Stimulated activated memory B cell treated with anti-CD40 and anti-IgM and Interleukin-4, amounts not matched to agents 10 μg/mL and 1 μg/mL and 100 μg/mL, for 72 hours (primary cell): Measurements from ENCODE around the gene SLC8A1.

Experiments
- ATAC-seq: fragments of 150-1000 bp; cut with Tn5 transposase; 2 replicates; pipeline ENCODE4 v1.10.0; 2021
- H3K27ac Mint-ChIP-seq: one replicate; pipeline ENCODE4 v1.8.0; 2022; ENCODE audit warnings: mild to moderate bottlenecking, mixed read lengths
- H3K27me3 Mint-ChIP-seq: one replicate; pipeline ENCODE4 v1.8.0; 2022; ENCODE audit warnings: mixed read lengths
- H3K36me3 Mint-ChIP-seq: one replicate; pipeline ENCODE4 v1.8.0; 2022; ENCODE audit warnings: mixed read lengths
- H3K4me1 Mint-ChIP-seq: one replicate; pipeline ENCODE4 v1.8.0; 2022; ENCODE audit warnings: mixed read lengths
- H3K4me3 Mint-ChIP-seq: one replicate; pipeline ENCODE4 v1.8.0; 2022; ENCODE audit warnings: mild to moderate bottlenecking, moderate library complexity, mixed read lengths
- H3K9me3 Mint-ChIP-seq: one replicate; pipeline ENCODE4 v1.8.0; 2022; ENCODE audit warnings: mixed read lengths

Gene SLC8A1

DNA sequence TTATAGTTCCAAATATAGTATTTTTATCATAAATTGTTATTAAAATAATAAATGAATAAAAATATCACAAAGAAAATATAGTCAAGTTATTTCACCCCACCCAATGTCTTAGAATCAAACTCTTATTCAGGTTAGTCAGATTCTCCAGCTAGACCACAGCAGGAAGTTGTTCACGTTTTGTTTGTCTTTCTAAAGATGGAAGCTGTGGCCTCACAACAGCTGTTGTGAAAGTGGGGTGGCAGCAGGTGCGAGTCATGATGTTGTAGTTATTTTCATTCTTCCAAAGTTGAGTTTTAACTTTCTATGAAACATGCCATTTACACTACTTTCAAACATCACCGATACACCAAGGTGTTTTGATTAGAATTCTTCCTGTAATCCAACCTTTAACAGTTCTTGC lies 272.9 kb downstream of the SLC8A1 start:
- Mint-ChIP-seq H3K36me3 (no peaks in the 10 kb centered on the region), H3K4me1 (no peaks in the 10 kb centered on the region), H3K27me3 (no peaks in the 10 kb centered on the region), H3K4me3 (no peak overlapping the region), H3K27ac (no peak overlapping the region), H3K9me3 (no peaks in the 10 kb centered on the region)
- ATAC-seq: no peak

DNA sequence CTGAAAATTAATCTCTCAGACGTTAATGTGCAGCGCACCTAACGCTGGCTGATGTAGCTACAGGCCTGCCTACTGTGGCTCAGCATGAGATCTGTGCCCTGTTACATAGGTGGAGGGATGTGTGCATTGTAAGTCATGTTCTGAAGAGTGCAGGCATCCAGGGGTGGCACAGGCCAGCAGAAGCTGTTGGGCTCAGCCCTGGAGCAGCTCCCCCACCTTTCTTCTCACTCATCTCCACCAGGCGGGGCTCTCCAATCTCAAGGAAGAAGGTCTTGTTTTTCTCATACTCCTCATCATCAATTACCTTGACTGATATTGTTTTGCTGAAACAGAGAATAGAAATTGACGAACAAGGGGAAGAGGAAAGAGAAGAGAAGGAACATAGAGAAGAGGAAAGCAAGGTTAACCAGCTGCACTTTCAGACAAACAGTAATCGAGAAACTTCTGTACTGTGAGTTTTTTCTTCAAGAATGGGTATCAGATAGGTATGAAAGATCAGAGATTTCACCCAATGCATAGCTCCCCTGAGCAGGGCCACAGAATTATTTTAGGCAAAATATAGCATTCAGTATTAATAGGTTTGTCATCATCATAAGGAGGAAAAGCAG lies 273.6 kb downstream of the SLC8A1 start:
- H3K27me3 Mint-ChIP-seq: no peaks in the 10 kb centered on the region
- H3K36me3 Mint-ChIP-seq: no peaks in the 10 kb centered on the region
- no peak overlapping the region for H3K27ac Mint-ChIP-seq
- H3K4me1 Mint-ChIP-seq: no peaks in the 10 kb centered on the region
- ATAC-seq: no peak
- no peaks in the 10 kb centered on the region for H3K9me3 Mint-ChIP-seq
- no peak overlapping the region for H3K4me3 Mint-ChIP-seq

DNA sequence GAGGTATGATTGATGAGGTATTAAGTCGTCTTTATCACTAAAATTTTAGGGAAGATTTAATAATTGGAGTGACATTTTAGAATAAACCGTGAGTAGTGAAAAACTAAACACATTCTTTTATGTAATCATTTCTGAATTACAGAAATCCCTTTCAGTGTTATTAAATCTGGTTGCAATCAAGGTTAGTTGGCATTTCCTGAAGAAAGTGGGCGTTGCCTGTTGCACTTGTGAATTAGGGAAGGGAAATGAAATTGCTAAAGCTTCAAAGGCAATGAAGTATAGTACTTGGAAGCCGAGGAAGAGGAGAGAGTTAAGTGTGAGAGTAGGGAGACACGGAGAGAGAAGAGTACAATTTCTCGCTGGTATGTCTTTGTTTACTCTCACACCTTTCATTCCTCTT lies 274.5 kb downstream of the SLC8A1 start:
- H3K36me3 Mint-ChIP-seq: no peaks in the 10 kb centered on the region
- H3K9me3 Mint-ChIP-seq: no peaks in the 10 kb centered on the region
- H3K27ac Mint-ChIP-seq: no peak overlapping the region
- no peak overlapping the region for H3K4me3 Mint-ChIP-seq
- no peaks in the 10 kb centered on the region for H3K27me3 Mint-ChIP-seq
- H3K4me1 Mint-ChIP-seq: no peaks in the 10 kb centered on the region
- no peak for ATAC-seq

DNA sequence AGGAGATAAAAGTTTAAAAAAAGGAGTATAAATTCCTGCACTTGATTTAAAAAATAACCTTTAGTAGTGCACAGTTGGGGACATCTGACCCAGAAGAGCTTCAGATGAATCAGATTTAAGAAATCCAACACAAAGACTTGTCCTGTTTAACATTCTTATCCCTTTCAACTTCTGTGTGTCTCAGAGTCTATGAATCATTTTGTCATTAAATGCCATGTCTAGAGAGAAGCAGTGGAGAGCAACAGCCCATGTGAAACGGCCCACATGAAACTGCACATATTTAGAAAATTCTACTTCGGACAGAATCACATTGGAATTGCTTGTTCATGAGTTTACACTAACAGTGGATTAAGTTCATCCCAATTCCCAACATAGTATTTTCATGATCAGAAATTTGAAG lies 278.6 kb downstream of the SLC8A1 start:
- no peak for ATAC-seq

DNA sequence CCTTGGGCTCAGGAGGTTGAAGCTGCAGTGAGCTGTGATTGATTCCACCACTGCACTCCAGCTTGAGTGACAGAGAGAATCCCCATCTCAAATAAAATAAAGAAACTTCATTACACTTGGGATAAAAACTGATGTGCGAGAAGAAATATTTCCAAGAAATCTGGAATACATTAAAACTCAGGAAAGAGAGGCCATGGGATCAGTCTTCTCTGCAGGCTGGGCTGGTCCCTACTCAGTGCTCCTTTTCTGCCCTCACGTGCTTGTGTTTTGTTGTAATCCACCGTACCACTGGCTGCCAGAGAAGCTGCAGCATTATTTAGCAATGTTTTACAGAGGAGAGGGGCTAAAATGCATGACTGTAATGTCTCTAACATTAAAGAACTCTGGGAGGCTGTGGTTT lies 282.0 kb downstream of the SLC8A1 start:
- no peak for ATAC-seq
- no peaks in the 10 kb centered on the region for H3K36me3 Mint-ChIP-seq
- H3K27me3 Mint-ChIP-seq: no peaks in the 10 kb centered on the region
- H3K4me3 Mint-ChIP-seq: no peak overlapping the region
- no peaks in the 10 kb centered on the region for H3K4me1 Mint-ChIP-seq
- no peaks in the 10 kb centered on the region for H3K9me3 Mint-ChIP-seq
- no peak overlapping the region for H3K27ac Mint-ChIP-seq

More for the DNA sequence above, 278.6 kb downstream of the SLC8A1 start:
- Mint-ChIP-seq H3K4me1 (no peaks in the 10 kb centered on the region), H3K9me3 (no peaks in the 10 kb centered on the region), H3K27me3 (no peaks in the 10 kb centered on the region), H3K4me3 (no peak overlapping the region), H3K36me3 (no peaks in the 10 kb centered on the region), H3K27ac (no peak overlapping the region)

DNA sequence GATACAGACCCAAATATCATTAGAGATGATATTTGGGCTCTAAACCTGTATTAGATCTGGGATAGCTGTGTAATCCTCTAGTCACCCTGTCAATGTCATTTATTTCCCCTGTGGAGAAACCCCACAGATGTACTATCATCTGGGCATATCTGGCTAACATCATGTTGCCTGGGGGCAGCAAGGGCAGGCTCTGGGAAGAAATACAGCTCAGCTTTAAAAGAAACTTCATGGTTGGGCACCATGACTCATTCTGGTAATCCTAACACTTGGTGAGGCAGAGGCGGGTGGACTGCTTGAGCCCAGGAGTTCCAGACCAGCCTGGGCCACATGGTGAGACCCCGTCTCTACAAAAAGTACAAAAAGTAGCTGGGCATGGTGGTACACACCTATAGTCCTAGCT lies 282.5 kb downstream of the SLC8A1 start:
- H3K4me1 Mint-ChIP-seq: no peaks in the 10 kb centered on the region
- no peaks in the 10 kb centered on the region for H3K27me3 Mint-ChIP-seq
- H3K9me3 Mint-ChIP-seq: no peaks in the 10 kb centered on the region
- H3K27ac Mint-ChIP-seq: no peak overlapping the region
- H3K4me3 Mint-ChIP-seq: no peak overlapping the region
- H3K36me3 Mint-ChIP-seq: no peaks in the 10 kb centered on the region
- ATAC-seq: peak; percentile 13

DNA sequence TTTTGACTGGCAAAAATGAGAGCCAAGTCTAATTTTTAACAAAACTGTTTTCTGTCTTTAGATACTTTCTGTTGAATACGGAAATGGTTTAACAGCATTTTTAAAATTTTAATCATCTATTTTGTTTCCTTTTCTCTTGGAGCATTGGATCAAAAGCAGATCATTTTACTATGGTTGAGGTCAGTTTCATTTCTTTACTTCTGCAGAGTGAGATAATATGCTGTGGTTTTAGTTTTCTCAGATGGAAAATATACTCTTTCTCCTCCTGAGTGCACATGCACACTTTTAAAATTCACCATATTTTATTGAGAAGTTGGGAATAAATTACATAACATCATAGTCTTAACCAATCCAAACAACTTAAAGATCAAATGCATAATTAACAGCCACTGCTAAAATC lies 283.3 kb downstream of the SLC8A1 start:
- Mint-ChIP-seq H3K9me3 (no peaks in the 10 kb centered on the region), H3K36me3 (no peaks in the 10 kb centered on the region), H3K27me3 (no peaks in the 10 kb centered on the region), H3K27ac (no peak overlapping the region), H3K4me1 (no peaks in the 10 kb centered on the region), H3K4me3 (no peak overlapping the region)
- ATAC-seq: no peak

DNA sequence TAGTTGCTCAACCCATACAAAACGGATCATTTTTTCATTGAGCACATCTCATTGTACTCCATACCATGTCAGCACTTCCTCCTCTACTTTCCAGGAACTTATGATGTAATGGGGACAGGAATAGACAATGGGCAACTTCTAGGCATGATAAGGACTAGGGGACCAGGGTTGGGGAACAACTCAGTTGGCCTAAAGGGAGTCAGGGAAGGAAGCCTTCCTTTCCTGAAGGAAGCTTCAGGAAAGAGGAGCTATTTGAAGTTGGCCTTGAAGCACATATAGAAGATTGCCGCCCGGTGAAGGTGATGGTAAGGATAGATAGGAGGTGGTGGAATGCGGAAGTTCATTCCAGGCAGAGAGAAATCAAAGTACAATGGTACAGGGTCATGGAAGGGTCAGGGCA lies 283.9 kb downstream of the SLC8A1 start:
- Mint-ChIP-seq H3K9me3 (no peaks in the 10 kb centered on the region), H3K27me3 (no peaks in the 10 kb centered on the region), H3K4me1 (no peaks in the 10 kb centered on the region), H3K4me3 (no peak overlapping the region), H3K36me3 (no peaks in the 10 kb centered on the region), H3K27ac (no peak overlapping the region)
- no peak for ATAC-seq

DNA sequence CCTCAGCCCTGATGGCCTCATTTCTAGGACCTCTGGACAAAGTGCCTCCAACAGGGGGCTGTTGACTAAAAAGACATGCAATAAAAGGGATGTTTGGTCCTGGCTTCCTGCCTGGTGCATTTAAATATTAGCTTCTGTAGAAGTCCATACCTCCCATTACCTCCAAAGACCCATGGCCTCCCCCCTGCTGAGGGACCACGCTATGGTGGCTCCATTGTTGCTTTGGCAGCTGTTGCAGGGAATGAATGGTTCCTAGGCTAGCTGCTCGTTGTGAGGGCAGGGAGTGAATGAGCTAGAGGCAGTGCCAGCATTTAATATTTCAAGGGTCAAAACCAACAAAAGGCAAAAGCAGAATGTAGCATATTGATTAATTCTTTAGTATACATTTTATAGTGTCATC lies 285.9 kb downstream of the SLC8A1 start:
- Mint-ChIP-seq H3K4me1 (no peaks in the 10 kb centered on the region), H3K27me3 (no peaks in the 10 kb centered on the region), H3K27ac (no peak overlapping the region), H3K9me3 (no peaks in the 10 kb centered on the region), H3K4me3 (no peak overlapping the region), H3K36me3 (no peaks in the 10 kb centered on the region)
- no peak for ATAC-seq

DNA sequence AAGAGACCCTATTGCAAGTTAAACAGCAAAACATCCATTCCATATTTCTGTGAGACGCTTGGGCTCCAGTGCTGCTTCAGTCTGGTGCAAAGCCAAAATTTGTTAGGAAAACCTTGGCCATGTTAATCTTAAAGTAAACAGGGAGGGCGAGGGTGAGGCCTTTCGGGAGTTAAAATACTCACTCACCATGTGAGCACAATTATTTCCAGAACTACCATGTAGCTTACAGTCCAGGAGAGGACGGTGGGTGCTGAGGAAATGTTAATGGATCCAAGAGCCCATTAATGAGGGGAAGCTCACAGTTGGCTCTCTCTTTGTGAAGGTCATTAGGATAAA lies 286.4 kb downstream of the SLC8A1 start:
- H3K27me3 Mint-ChIP-seq: no peaks in the 10 kb centered on the region
- no peak for ATAC-seq
- no peaks in the 10 kb centered on the region for H3K4me1 Mint-ChIP-seq
- H3K4me3 Mint-ChIP-seq: no peak overlapping the region
- H3K9me3 Mint-ChIP-seq: no peaks in the 10 kb centered on the region
- no peaks in the 10 kb centered on the region for H3K36me3 Mint-ChIP-seq
- no peak overlapping the region for H3K27ac Mint-ChIP-seq

DNA sequence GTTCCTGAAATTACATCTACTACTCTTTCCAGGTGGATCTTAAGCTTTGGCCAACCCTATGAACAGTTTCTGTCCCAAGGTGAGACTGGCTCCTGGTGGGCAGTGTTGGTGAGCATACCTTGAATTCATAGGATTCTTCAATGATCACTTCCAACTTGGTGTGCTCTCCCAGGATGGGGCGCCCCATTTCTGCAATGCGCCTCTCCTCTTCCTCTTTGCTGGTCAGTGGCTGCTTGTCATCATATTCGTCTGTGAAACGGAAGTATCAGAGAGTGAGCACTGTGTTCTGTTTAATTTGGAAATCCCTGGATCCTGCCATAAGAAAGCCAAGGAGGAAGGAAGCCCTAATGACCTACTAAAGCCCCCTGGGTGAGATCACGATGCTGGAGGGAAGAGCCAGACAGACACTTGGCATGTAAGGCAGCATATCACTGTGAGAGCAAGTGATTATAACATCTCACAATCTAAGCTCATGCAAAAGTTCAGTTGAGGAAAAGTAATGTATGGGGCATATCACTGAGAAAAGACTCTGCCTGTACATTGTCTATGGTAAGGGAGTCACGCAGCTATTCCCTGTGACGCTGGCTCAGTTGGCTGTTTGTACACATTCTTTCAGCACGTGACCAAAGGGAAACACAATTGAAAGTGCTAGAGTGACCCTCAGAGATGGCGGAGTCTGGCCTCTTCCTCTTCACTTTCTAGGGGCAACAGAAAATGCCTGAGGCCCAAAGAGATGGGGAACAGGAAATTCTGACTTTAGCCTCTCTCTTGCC lies 287.0 kb downstream of the SLC8A1 start:
- no peak overlapping the region for H3K4me3 Mint-ChIP-seq

DNA sequence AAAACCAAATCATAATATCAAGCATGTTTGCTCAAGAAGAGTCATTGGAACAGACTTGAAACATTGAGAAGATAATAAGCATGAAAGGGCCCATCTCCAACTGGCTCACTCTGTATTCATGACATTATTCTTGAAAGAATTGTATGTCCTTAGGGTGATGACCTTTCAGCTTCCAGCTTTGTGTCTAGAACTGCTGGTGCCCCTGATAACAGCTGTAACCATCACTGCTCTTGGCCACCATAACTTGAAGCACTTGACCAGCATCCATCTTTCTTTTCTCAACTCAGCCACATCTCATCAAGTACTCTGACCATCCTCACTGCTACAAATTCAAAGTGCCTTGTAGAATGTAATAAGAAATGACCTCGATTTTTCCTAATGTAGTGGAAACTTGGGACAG lies 289.9 kb downstream of the SLC8A1 start:
- H3K9me3 Mint-ChIP-seq: no peaks in the 10 kb centered on the region
- ATAC-seq: no peak
- no peaks in the 10 kb centered on the region for H3K4me1 Mint-ChIP-seq
- H3K4me3 Mint-ChIP-seq: no peak overlapping the region
- no peaks in the 10 kb centered on the region for H3K27me3 Mint-ChIP-seq
- H3K27ac Mint-ChIP-seq: no peak overlapping the region
- no peaks in the 10 kb centered on the region for H3K36me3 Mint-ChIP-seq

More for the DNA sequence above, 287.0 kb downstream of the SLC8A1 start:
- Mint-ChIP-seq H3K27ac (no peak overlapping the region), H3K9me3 (no peaks in the 10 kb centered on the region), H3K4me1 (no peaks in the 10 kb centered on the region), H3K27me3 (no peaks in the 10 kb centered on the region), H3K36me3 (no peaks in the 10 kb centered on the region)
- no peak for ATAC-seq

DNA sequence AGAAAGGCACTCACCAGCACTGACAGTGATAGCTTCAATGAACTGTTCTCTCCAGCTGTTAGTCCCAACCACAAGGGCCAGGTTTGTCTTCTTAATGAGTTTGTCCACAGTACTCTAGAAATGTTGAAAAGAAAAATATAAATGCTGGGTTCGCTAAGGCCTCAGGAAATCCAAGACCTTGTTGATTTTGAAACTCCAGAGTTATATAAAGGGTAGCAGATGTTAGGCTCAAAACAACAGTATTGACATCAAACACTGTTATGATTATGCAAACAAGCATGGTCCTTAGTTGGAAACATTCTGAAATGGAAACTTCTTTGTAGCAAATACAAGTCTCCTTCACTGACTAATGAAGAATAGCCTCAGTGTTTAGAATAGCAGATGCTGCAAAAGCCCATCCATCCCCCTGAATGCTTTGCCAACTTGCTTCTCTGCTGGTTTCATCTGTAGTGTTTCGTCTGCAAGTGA lies 291.1 kb downstream of the SLC8A1 start:
- Mint-ChIP-seq H3K36me3 (no peaks in the 10 kb centered on the region), H3K27ac (no peak overlapping the region), H3K9me3 (no peaks in the 10 kb centered on the region), H3K27me3 (no peaks in the 10 kb centered on the region), H3K4me3 (no peak overlapping the region), H3K4me1 (no peaks in the 10 kb centered on the region)
- ATAC-seq: no peak

DNA sequence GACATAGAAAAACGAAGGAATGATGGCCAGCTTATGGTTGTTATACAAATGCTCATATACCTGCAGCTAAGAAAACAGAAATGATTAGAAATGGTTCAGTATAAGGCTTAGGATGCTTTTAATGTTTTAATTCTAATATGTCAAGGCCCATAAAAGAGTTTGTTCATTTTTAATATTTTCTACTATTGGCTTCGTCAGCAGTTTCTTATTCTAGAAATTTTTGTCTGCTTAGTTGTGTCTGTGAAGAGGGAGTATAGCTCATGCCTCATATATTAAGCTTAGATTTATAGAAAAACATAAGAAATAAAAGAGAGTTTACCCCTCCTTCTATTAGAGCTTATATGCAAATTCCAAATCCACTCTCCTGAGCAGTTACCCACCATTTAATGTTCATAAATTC lies 292.6 kb downstream of the SLC8A1 start:
- H3K9me3 Mint-ChIP-seq: no peaks in the 10 kb centered on the region
- H3K27me3 Mint-ChIP-seq: no peaks in the 10 kb centered on the region
- no peak overlapping the region for H3K4me3 Mint-ChIP-seq
- H3K36me3 Mint-ChIP-seq: no peaks in the 10 kb centered on the region
- H3K4me1 Mint-ChIP-seq: no peaks in the 10 kb centered on the region
- no peak for ATAC-seq
- no peak overlapping the region for H3K27ac Mint-ChIP-seq

DNA sequence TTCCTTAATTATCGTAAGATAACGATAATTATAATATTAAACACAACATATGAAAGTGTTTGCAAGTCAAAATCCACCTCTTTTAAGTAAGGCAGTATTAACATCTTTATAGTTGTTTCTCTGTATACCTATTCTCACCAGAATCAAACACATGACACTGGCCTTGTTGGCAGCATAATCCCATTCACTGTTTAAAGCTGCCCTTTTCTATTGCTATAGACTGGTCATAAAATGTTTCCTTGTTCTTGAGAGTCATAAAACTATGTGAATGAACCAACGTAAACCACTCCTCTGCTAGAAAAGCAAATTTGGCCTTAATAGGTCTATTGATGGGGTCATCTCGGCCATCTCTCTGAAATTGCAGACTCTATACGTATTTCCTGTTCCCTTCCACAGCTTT lies 293.1 kb downstream of the SLC8A1 start:
- no peak overlapping the region for H3K27ac Mint-ChIP-seq
- H3K27me3 Mint-ChIP-seq: no peaks in the 10 kb centered on the region
- ATAC-seq: no peak
- no peaks in the 10 kb centered on the region for H3K9me3 Mint-ChIP-seq
- no peak overlapping the region for H3K4me3 Mint-ChIP-seq
- no peaks in the 10 kb centered on the region for H3K36me3 Mint-ChIP-seq
- H3K4me1 Mint-ChIP-seq: no peaks in the 10 kb centered on the region

DNA sequence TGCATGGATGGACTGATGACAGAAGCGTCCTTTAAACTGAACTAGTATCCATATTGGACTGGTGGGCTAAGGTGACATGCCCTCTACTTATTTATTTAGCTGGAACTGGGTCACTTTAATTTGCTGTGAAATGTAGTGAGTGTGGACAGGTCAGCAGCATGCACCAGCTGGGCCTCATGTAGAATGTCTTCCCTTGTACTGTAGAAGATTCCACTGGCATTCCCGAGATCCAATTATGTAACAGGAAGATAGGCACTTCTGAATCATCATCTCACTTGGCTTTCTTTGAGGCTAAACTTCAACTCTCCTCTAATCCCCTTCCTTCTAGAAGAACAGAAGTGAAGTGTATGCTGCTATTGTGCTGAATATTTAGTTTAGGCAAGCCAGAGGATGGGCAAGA lies 296.2 kb downstream of the SLC8A1 start:
- Mint-ChIP-seq H3K9me3 (no peaks in the 10 kb centered on the region), H3K27ac (no peak overlapping the region), H3K4me1 (no peaks in the 10 kb centered on the region), H3K4me3 (no peak overlapping the region), H3K27me3 (no peaks in the 10 kb centered on the region), H3K36me3 (no peaks in the 10 kb centered on the region)
- no peak for ATAC-seq
